ENCODE results near the gene BMP8B. TPM values are rescaled to one million over a fixed set of nuclear protein-coding genes. Genes with fewer than 3 reads are reported as not detected.

Gene BMP8B
- under 1 TPM; 0.08 to 0.19 TPM for total RNA-seq

DNA sequence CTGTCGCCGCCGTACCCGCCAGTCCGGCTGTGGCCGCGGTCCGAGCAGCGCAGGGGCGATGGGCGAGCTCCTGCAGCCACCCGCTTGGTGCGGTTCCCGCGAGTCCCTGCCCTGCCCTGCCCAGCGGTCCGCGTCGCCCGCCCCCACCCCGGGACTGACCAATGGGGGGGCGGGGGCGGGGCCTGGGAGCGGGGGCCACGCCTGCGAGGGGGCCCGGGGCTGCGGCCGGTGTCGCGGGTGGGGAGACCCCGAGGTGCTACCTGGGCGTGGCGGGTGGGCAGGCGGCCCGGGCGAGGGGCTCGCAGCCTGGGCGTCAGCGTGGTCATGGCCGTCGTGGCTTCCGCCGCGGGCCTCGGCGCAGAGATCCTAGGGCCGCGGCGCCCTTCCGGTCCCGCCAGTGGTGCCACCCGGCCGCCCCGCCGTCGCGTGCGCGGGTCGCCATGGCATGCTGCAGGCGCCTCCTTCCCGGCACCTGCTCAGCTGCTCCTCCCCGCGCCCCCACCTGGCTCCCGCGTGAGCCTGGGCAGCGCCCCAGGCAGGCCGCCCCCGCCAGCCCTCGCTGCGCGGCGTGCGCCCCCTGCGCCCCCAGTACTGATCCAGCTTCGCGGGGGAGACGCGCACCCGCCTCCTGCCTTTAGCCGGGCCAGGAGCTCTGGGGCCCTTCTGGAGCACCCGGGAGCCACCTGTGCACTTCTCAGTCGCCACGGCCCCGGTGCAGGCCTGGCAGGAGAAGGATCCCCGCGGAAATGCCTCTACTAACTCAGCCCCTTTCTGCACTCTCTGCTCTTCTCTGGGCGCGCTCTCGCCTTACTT is at the start of gene BMP8B:
Gene BMP8B (minus strand): TSS at position 108 of the 813 bp plus-strand sequence. CDS start 380 bp downstream, outside the sequence.

GRCh38 chr1:39771022-39771532 is 17.6 kb downstream of the BMP8B start, which contains the start of gene OXCT2:
Gene OXCT2, minus strand, starts transcription at chr1:39771348. Its CDS starts 93 bp downstream, at chr1:39771255.

DNA sequence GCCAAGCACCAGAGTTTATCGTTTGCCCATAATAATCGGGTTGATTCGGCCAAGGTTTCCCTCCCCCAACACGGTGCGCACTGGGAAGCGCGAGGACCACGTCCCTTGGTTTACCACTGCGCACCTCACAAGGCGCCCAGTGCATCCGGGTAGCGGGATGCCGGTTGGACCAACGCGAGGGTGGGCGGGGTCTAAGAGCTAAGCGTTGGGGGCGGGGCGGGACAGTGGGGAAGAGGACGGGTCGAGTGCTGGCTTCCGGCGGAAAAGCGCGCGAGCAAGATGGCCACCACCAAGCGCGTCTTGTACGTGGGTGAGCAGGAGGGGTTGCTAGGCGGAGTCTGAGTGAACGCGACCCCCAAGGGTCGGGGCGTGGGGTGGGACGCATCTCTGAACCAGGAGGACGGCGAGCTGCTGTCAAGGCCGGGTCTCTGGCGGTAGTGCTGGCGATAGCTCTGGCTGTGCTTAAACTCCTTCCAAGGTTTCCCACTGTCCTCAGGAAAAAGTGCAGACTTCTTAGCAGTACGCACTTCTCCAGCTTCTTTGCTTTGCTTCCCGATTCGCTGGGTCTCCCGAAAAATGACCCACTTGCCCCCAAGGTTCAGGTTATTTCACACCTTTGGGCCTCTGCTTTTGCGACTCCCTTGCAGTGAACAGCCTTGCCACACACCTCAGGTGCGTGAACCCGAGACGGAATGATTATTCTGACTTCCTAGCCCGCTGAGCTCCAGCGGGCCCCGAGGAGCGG is 49.9 kb downstream of the BMP8B start, which contains the start of gene PPIE:
Gene PPIE (plus strand): TSS at position 261 of the 745 bp plus-strand sequence. CDS start 19 bp downstream, at position 280.

Other genes with a start within 250 kb of the BMP8B start
- 100 to 1,000 TPM; 196 to 209 TPM for gene PABPC4, start 212.1 kb downstream of the BMP8B start, total RNA-seq
- not detected for gene HEYL, start 149.2 kb downstream of the BMP8B start, total RNA-seq
- not detected for gene NT5C1A, start 116.8 kb downstream of the BMP8B start, total RNA-seq
- 1 to 10 TPM; 2.0 TPM for gene HPCAL4, start 97.4 kb downstream of the BMP8B start, total RNA-seq
- 10 to 100 TPM; 50.5 to 52.8 TPM for gene PPIE, start 50.0 kb downstream of the BMP8B start, total RNA-seq
- under 1 TPM in 1 of 2 experiments, not detected in 1; 0.17 TPM for gene OXCT2, start 17.5 kb downstream of the BMP8B start, total RNA-seq
- 10 to 100 TPM; 15.0 to 15.4 TPM for gene TRIT1, start 94.6 kb upstream of the BMP8B start, total RNA-seq
- under 1 TPM; 0.10 to 0.29 TPM for gene MYCL, start 113.1 kb upstream of the BMP8B start, total RNA-seq
- 1 to 10 TPM; 2.3 TPM for gene MFSD2A, start 166.3 kb upstream of the BMP8B start, total RNA-seq

Data from activated naive CD4-positive, alpha-beta T cell treated with anti-CD3 and anti-CD28 coated beads, Interleukin-2, amount 10 ng/mL, durations not matched to agents 5 hours and 36 hours (primary cell).